ENCODE measurements around the gene VRK1. TPM values are rescaled to one million over a fixed set of nuclear protein-coding genes. Genes with fewer than 3 reads are reported as not detected.

The VRK1 gene
- total RNA-seq, 1 experiment from 2014 or later: 26.5 TPM

GRCh38 chr14:96783043-96783914 is 13.9 kb upstream of the VRK1 start:
- DNase-seq (ENCODE audit: low read depth, low spot score): no peak
- Histone ChIP-seq H3K27me3 (ENCODE audit: control insufficient read depth, insufficient read depth, low read length) (no peaks in the 10 kb centered on the region; the same call in 1 of the 2 replicates), H3K27ac (ENCODE audit: low read length) (no peak overlapping the region), H3K4me3 (ENCODE audit: low read depth in 2 of 2, low read length in 2 of 2) (no peak overlapping the region), H3K9me3 (ENCODE audit: control insufficient read depth, insufficient read depth, low read depth, low read length) (no peaks in the 10 kb centered on the region), H3K4me1 (ENCODE audit: control insufficient read depth, insufficient read depth, low read length) (no peaks in the 10 kb centered on the region), H3K36me3 (ENCODE audit: control insufficient read depth, insufficient read depth, low read length) (no peaks in the 10 kb centered on the region)
- no TSS peak for BruUV-seq (replicated peaks)
- POLR2A ChIA-PET: no interaction called here
- in situ Hi-C loops (cut with HindIII; ENCODE audit: low pct_unique_long_range_greater_than_20kb, low sequenced_read_pairs): no loop called here
- CTCF ChIA-PET: no interaction called here
- intact Hi-C loops (cut with micrococcal nuclease; ENCODE audit: unreplicated experiment): no loop called here
- TF ChIP-seq SIN3A (IDR thresholded peaks at IDR 0.05; ENCODE audit: borderline replicate concordance, insufficient read depth, low read depth, low read length) (no peak), TCF7L2 (IDR thresholded peaks at IDR 0.05; ENCODE audit: low read depth, low read length) (no peak), POLR2AphosphoS5 (IDR thresholded peaks at IDR 0.05; ENCODE audit: low read depth, low read length) (no peak), REST (IDR thresholded peaks at IDR 0.05; ENCODE audit: insufficient read depth in 1 of 2, low read depth in 2 of 2, low read length in 1 of 2) (no peak), CTCF (IDR thresholded peaks at IDR 0.05) (no peak)
- ATAC-seq: no peak

DNA sequence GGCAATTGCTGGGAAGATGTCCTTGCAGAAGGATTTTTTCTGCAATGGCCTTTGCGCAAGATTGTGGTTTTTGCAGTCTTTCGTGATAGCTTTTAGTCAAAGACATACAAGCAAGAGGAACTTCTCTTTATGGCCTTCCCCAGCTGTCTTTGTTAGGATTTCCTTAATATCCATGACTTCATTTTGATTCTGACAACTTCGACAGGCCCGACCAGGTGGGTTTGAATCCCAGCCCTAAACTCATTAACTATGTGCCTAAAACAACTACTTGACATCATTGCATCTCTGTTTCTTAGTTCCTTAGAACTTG is 13.3 kb upstream of the VRK1 start:
- intact Hi-C loops (cut with micrococcal nuclease; ENCODE audit: unreplicated experiment): no loop called here
- Histone ChIP-seq H3K4me3 (ENCODE audit: low read depth in 2 of 2, low read length in 2 of 2) (no peak overlapping the region), H3K27ac (ENCODE audit: low read length) (no peak overlapping the region), H3K9me3 (ENCODE audit: control insufficient read depth, insufficient read depth, low read depth, low read length) (no peaks in the 10 kb centered on the region), H3K27me3 (ENCODE audit: control insufficient read depth, insufficient read depth, low read length) (no peaks in the 10 kb centered on the region; the same call in 1 of the 2 replicates), H3K36me3 (ENCODE audit: control insufficient read depth, insufficient read depth, low read length) (no peaks in the 10 kb centered on the region), H3K4me1 (ENCODE audit: control insufficient read depth, insufficient read depth, low read length) (no peaks in the 10 kb centered on the region)
- POLR2A ChIA-PET: no interaction called here
- no peak for TF ChIP-seq POLR2AphosphoS5 (IDR thresholded peaks at IDR 0.05; ENCODE audit: low read depth, low read length)
- TF ChIP-seq TCF7L2 (IDR thresholded peaks at IDR 0.05; ENCODE audit: low read depth, low read length): no peak
- no peak for TF ChIP-seq REST (IDR thresholded peaks at IDR 0.05; ENCODE audit: insufficient read depth in 1 of 2, low read depth in 2 of 2, low read length in 1 of 2)
- TF ChIP-seq SIN3A (IDR thresholded peaks at IDR 0.05; ENCODE audit: borderline replicate concordance, insufficient read depth, low read depth, low read length): no peak
- TF ChIP-seq CTCF (IDR thresholded peaks at IDR 0.05): no peak
- ATAC-seq: no peak
- CTCF ChIA-PET: no interaction called here
- BruUV-seq (replicated peaks): no TSS peak
- no peak for DNase-seq (ENCODE audit: low read depth, low spot score)
- in situ Hi-C loops (cut with HindIII; ENCODE audit: low pct_unique_long_range_greater_than_20kb, low sequenced_read_pairs): no loop called here

All from Panc1 (cell line).